ENCODE data around the gene FGA.
"Not testable (repeated sequence)": the region's sequence is repeated elsewhere in the genome, so short reads cannot be mapped to it uniquely, and the experiment has no call there.

Gene FGA

GRCh38 chr4:154606728-154607723 lies 16.5 kb upstream of the FGA start:
- no peak for DNase-seq (ENCODE audit: low read depth)

DNA sequence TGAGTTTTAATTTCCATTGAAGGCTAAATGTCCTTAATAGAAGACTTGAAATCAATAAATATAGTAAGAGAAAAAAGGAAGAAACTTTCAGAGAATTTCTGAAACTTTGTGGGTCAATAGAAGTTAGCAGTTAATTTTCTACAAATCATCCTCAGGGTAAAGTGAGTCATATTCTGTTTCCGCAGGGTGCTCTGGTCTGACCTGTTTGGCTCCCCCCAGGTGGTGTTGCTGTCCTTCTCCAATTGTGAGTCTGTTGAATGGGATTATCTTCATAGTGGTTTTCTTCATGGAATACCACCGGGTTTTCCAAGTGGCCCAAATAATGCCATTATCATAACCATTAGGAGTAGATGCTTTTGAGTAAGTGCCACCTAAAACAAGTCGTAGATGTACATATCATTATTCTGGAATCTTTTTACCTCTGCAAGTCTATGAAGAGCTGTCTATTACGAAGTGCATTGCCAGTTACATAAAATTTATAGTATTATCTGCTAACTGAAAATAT lies 14.2 kb upstream of the FGA start:
- DNase-seq (ENCODE audit: low read depth): no peak

DNA sequence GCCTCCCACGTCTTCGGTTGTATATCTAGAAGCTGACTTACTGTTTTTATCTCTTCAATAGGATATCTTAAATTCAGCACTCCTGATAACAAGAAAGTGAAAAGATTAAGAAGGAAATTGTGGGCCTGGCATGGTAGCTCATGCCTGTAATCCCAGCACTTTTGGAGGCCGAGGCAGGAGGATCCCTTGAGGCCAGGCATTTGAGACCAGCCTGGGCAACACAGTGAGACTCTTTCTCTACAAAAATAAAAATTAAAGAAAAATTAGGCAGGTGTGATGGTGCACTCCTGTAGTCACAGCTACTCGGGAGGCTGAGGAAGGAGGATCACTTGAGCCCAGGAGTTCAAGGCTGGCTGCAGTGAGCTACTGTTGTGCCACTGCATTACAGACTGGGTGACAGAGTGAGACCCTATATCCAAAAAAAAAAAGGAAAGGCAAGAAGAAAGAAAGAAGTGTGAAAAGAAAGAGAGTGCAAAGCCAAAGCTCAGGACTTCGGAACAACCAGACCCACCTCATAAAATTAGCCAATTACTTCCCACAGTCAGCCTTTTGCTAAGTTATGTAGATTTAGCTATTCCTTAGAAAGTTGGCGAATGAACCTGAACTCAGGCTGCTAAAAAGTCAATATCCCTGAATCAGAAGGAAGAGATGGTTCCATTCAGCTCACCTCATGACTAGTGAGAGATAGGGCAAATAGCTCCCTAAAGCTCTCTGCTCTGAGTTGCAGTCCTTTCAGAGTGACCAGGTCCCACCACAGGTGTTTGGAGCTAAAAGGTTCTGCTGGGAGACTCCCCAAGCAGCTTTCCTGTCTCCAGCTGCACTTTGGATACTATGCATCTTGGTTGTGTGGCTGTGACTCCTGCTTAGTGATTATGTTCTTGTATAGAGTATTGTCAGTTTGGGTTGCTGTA lies 12.7 kb upstream of the FGA start:
- no peak for DNase-seq (ENCODE audit: low read depth)

GRCh38 chr4:154602404-154603020 lies 12.0 kb upstream of the FGA start:
- no peak for DNase-seq (ENCODE audit: low read depth)

GRCh38 chr4:154597798-154598774 lies 7.5 kb upstream of the FGA start:
- DNase-seq (ENCODE audit: low read depth): no peak

DNA sequence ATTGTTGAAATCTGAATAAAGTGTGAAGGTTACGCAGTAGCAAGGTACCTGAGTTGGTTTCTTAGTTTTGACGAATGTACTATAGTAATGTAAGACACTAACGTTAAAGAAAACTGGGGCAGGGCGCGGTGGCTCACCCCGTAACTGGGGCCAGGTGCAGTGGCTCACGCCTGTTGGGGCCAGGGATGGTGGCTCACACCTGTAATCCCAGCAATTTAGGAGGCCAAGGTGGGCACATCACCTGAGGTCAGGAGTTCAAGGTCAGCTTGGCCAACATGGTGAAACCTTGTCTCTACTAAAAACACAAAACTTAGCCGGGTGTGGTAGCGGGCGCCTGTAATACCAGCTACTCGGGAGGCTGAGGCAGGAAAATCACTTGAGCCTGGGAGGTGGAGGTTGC lies 6.7 kb upstream of the FGA start:
- DNase-seq (ENCODE audit: low read depth): not testable (repeated sequence)

DNA sequence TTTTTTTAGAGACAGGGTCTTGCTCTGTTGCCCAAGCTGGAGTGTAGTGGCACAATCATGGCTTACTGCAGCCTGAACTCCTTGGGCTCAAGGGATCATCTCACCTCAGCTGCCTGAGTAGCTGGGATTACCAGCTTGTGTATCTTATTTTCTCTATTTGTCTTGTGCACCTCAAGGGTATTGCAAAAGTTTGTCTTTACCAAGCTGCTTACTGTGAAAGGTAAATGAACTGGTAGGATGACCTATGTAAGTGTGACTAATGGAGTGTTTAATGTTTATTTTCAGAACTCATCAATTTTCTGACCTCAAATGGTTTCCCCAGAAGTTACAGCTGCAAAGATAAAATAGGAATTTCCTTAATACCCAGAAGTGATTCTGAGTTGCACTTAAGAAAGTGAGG lies 5.3 kb upstream of the FGA start:
- no peak for DNase-seq (ENCODE audit: low read depth)

GRCh38 chr4:154594343-154594742 lies 3.8 kb upstream of the FGA start:
- not testable (repeated sequence) for DNase-seq (ENCODE audit: low read depth)

- DNase-seq (ENCODE audit: low read depth): no peak
Observed at GRCh38 chr4:154593868-154594267, 3.3 kb upstream of the FGA start.

DNA sequence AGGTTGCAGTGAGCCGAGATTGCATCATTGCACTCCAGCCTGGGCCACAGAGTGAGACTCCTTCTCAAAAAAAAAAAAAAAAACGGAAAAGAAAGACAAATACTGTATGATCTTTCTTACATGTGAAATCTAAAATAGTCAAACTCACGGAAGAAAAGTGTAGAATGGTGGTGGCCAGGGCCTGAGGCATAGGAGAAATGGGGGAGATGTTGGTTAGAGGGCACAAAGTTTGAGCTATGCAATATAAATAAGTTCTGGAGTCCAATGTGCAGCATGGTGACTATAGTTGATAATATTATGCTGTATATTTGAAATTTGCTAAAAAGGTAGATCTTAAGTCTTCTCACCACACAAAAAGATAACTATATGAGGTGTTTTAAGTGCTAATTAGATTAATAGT lies 1.3 kb upstream of the FGA start:
- DNase-seq (ENCODE audit: low read depth): no peak

GRCh38 chr4:154589296-154590197 lies 995 bp downstream of the FGA start:
- no peak for DNase-seq (ENCODE audit: low read depth)

DNA sequence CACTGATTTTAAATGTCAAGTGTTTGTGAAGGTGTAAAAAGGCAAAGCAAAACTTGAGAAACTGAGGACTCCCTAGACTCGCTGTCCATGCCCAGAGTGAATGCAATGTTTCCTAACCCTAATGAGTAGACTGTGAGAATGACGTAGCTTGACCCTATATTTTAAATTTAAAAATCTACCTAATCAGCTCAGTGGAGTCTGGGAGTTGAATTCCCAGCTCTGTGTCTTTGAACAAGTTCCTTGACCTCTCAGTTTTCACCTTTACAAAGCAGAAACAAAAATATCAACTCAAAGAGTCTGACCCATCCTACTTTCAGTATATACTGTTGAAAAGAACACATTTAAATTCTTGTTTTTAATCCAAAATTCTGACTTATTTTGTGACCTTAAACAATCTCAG lies 2.3 kb downstream of the FGA start:
- DNase-seq (ENCODE audit: low read depth): no peak

DNA sequence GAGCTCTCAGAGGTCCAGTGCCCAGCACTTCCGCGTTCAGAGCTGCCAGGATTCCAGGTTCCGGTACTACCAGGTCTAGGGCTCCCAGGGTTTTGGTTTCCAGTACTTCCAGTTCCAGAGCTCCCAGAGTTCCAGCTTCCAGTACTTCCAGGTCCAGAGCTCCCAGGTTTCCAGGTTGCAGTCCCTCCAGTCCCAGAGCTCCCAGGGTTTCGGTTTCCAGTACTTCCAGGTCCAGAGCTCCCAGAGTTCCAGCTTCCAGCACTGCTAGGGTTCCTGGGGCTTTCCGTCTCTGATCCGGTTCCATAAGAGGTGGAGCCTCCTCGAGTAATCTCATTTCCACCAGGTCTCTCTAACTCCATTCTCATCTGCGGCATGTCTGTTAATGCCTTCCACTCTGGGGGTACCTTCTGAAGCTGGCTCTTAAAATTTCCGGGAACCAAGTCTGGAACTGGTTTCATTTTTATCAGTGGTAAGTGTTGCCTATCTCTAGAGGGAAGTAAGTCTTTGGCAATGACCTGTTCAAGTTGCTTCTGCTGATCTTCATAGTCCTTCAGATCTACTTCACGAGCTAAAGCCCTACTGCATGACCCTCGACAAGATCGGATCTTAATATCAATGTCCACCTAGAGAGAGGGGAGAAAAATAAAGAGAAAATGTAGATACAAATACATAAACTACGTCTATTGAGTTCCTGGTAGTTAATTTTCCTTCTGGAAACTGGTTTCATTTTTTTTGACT lies 4.1 kb downstream of the FGA start:
- no peak for DNase-seq (ENCODE audit: low read depth)

DNA sequence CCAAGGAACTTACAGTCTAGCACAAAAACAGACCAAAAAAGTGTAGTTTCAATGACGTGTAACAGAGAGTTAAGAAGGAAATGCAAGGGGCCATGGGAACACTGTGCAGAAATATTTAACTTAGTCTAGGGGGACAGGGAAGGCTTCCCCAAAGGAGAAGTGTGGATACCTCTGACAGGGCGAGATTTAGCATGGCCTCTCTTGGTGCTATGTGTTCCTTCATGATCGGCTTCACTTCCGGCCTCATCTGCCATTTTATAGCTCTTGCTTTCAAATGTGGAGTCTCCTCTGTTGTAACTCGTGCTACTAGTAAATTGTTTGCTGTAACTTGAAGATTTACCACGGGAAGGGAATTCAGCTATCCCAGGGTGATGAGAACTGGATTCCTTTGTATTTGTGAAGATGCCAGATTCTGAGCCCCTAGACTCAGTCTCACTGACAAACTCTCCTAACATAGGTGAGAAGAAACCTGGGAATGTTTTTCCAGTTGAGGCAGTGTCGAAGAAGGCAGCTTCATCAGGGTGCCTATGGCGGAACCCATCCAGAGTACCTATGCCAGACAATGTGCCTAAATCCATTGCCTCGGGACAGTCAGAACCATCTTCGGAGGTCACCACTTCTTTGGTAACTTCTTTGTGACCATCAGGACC lies 5.0 kb downstream of the FGA start:
- DNase-seq (ENCODE audit: low read depth): no peak

- no peak for DNase-seq (ENCODE audit: low read depth)
Observed at GRCh38 chr4:154584259-154584658, 6.3 kb downstream of the FGA start.

DNA sequence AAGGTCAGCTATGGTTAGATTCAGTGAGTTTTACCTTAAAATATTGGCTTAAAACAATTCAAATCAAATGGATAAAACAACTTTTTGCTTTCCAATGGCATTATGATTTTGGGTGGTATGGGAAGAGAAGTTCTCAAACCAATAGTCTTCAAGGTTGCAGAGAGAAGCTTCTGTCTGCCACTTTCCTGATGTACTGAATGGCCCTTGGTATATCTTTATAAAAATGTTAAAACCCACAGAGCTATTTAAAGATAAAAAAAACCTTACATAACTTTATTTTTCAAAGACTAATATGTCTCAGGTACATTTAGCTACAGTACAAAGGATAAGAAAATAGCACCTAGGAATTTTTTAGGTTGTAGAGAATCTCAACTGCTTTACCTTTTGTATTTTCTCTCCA lies 6.9 kb downstream of the FGA start:
- no peak for DNase-seq (ENCODE audit: low read depth)

- no peak for DNase-seq (ENCODE audit: low read depth)
Observed at GRCh38 chr4:154583230-154583629, 7.3 kb downstream of the FGA start.

GRCh38 chr4:154582723-154583122 lies 7.8 kb downstream of the FGA start:
- DNase-seq (ENCODE audit: low read depth): no peak

- DNase-seq (ENCODE audit: low read depth): no peak
Observed at GRCh38 chr4:154579927-154580326, 10.6 kb downstream of the FGA start.

All from fibroblast of gingiva (primary cell).